ENCODE measurements around the gene NIPBL. TPM values are rescaled to one million over a fixed set of nuclear protein-coding genes. Genes with fewer than 3 reads are reported as not detected.

NIPBL gene
- total and polyA plus RNA-seq, 10 of the 15 experiments (the other 5 are each of a cell fraction or from before 2014, with no cell fraction given), result 10.4 to 50.4 (median 20.2) TPM

DNA sequence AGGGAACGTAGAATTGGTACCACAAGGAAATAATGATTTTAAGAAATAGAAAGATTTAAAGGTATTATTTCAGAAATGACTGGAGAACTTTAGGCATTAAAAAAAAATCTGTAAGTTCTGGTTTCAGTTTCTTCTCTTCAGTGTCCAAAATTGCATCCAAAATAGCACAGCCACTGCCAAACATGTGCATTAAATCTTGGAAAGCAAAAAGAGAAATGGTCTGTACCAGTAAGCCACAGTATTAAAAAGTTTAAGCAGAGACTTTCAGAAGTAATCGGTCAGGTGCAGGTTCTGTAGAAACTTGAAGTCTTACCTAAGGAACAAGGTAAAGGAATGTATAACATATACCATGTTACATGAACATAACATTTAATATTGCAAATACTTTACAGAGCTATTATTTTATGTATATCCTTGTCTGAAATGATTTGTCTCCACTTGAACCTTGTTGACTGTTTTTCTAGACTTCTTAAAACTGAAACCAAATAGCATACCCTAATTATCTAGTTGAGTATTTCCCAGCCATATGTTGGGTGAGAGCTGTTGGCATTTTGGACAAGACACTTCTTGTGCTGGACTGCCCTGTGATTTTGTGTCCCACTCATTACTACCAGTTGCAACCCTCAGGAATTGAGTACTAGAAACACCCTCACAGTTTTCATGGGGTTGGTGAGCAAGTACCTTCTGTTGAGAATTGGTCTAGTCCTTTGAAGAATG is 32.1 kb downstream of the NIPBL start (continued):
- no peak for TF ChIP-seq SREBF2 (IDR thresholded peaks at IDR 0.05; ENCODE audit: low read length)
- no peak for TF ChIP-seq HDGF (IDR thresholded peaks at IDR 0.05)
- 0 out of 2 replicates have a peak, but pooled peaks have one; percentile 18 for TF ChIP-seq RUNX3 (IDR thresholded peaks at IDR 0.05; ENCODE audit: low read length)
- no peak for TF ChIP-seq TCF12 (IDR thresholded peaks at IDR 0.05; ENCODE audit: low read depth, low read length)
- 0 out of 4 replicates have a peak, but pooled peaks of 1 of the 2 experiments have one; percentile 21 for TF ChIP-seq IKZF2 (IDR thresholded peaks at IDR 0.05)
- TF ChIP-seq POU2F2 (IDR thresholded peaks at IDR 0.05; ENCODE audit: borderline replicate concordance, low read depth, low read length), result no peak
- TF ChIP-seq CHD4 (IDR thresholded peaks at IDR 0.05), result no peak
- no peak for TF ChIP-seq EP300 (IDR thresholded peaks at IDR 0.05; ENCODE audit: borderline replicate concordance in 1 of 2, control insufficient read depth in 1 of 2, low read depth in 2 of 2, low read length in 2 of 2)
- TF ChIP-seq TBL1XR1 (IDR thresholded peaks at IDR 0.05; ENCODE audit: low read depth, low read length), result no peak
- no peak for TF ChIP-seq NR2C2 (IDR thresholded peaks at IDR 0.05; ENCODE audit: borderline replicate concordance, control insufficient read depth, insufficient read length, low read depth)

DNA sequence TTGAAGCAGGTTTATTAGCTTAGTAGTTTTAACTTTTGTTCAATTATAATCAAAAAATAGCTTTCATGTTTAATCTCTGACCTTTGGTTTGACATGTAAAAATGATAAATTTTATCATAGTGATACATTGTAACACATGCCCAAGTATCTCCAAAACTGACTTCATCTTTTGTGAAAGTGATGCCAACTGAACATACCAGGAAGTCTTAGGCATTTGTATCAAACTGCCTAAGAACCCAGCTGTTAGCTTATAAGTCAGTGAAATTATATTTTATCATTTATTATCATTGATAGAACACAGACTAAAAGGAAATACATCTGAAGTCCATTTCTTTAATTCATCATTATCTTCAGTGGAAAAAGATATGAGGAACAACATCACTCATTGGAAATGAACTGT is 39.1 kb downstream of the NIPBL start:
- POLR2A ChIA-PET, result no interaction called here
- Histone ChIP-seq H3K9me3 (replicated peaks; ENCODE audit: control insufficient read depth, insufficient read depth, low read length) (no peaks in the 10 kb centered on the region; the same call in 1 of the 3 replicates), H3K4me3 (no peak overlapping the region), H3K79me2 (ENCODE audit: control insufficient read depth, insufficient read depth, low read length) (peaks cover 61% of the 10 kb centered on the region), H3K9ac (ENCODE audit: control insufficient read depth, insufficient read depth, low read length) (no peak overlapping the region), H3K27ac (ENCODE audit: control insufficient read depth, insufficient read depth) (no peak overlapping the region), H3K27me3 (replicated peaks in 1 of 2; ENCODE audit: control insufficient read depth in 2 of 2, insufficient read depth in 2 of 2, low read length in 1 of 2) (no peaks in the 10 kb centered on the region), H3K36me3 (ENCODE audit: control insufficient read depth in 2 of 2, insufficient read depth in 2 of 2, low read length in 1 of 2) (no peaks in the 10 kb centered on the region), H2AFZ (ENCODE audit: control insufficient read depth, low read depth, low read length) (no peak overlapping the region), H4K20me1 (ENCODE audit: control insufficient read depth, insufficient read depth) (no peaks in the 10 kb centered on the region), H3K4me1 (ENCODE audit: control insufficient read depth, insufficient read depth, low read length) (no peaks in the 10 kb centered on the region), H3K4me2 (ENCODE audit: control insufficient read depth, insufficient read depth) (no peak overlapping the region)
- no peak for DNase-seq (ENCODE audit: low read depth, low spot score)
- in situ Hi-C loops (cut with MboI) (no loop called here), intact Hi-C loops (cut with micrococcal nuclease; ENCODE audit: unreplicated experiment) (no loop called here)
- CTCF ChIA-PET, result interaction anchor here (0.6 to 1.5 kb wide), 4 partner anchors 8 to 563 kb away, joined by 3 to 4 read pairs (median 4); no protein-coding TSS in a partner anchor
- RAD21 ChIA-PET (ENCODE audit: unreplicated experiment), result interaction anchor here (1.2 to 1.4 kb wide), 3 partner anchors 9 to 38 kb away, joined by 4 read pairs; no protein-coding TSS in a partner anchor
- SMC1A ChIA-PET (ENCODE audit: uncharacterized antibody, unreplicated experiment), result interaction anchor here (1.0 to 2.0 kb wide), 5 partner anchors 9 to 33 kb away, joined by 3 to 6 read pairs (median 4); no protein-coding TSS in a partner anchor
- TF ChIP-seq RUNX3 (IDR thresholded peaks at IDR 0.05; ENCODE audit: low read length), result no peak
- TF ChIP-seq SUPT20H (IDR thresholded peaks at IDR 0.05; ENCODE audit: borderline replicate concordance, control insufficient read depth, low read depth, low read length), result no peak
- TF ChIP-seq HDGF (IDR thresholded peaks at IDR 0.05), result no peak
- TF ChIP-seq, protein P1, sequence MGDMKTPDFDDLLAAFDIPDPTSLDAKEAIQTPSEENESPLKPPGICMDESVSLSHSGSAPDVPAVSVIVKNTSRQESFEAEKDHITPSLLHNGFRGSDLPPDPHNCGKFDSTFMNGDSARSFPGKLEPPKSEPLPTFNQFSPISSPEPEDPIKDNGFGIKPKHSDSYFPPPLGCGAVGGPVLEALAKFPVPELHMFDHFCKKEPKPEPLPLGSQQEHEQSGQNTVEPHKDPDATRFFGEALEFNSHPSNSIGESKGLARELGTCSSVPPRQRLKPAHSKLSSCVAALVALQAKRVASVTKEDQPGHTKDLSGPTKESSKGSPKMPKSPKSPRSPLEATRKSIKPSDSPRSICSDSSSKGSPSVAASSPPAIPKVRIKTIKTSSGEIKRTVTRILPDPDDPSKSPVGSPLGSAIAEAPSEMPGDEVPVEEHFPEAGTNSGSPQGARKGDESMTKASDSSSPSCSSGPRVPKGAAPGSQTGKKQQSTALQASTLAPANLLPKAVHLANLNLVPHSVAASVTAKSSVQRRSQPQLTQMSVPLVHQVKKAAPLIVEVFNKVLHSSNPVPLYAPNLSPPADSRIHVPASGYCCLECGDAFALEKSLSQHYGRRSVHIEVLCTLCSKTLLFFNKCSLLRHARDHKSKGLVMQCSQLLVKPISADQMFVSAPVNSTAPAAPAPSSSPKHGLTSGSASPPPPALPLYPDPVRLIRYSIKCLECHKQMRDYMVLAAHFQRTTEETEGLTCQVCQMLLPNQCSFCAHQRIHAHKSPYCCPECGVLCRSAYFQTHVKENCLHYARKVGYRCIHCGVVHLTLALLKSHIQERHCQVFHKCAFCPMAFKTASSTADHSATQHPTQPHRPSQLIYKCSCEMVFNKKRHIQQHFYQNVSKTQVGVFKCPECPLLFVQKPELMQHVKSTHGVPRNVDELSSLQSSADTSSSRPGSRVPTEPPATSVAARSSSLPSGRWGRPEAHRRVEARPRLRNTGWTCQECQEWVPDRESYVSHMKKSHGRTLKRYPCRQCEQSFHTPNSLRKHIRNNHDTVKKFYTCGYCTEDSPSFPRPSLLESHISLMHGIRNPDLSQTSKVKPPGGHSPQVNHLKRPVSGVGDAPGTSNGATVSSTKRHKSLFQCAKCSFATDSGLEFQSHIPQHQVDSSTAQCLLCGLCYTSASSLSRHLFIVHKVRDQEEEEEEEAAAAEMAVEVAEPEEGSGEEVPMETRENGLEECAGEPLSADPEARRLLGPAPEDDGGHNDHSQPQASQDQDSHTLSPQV (IDR thresholded peaks at IDR 0.05), result no peak
- TF ChIP-seq JUND (IDR thresholded peaks at IDR 0.05; ENCODE audit: low read depth, low read length), result no peak
- TF ChIP-seq CREB1 (IDR thresholded peaks at IDR 0.05; ENCODE audit: low read depth), result no peak
- no peak for TF ChIP-seq ZNF384 (IDR thresholded peaks at IDR 0.05; ENCODE audit: borderline replicate concordance, low read depth, low read length)
- no peak for TF ChIP-seq SUZ12 (IDR thresholded peaks at IDR 0.05; ENCODE audit: unreplicated experiment)
- no peak for TF ChIP-seq FOS (IDR thresholded peaks at IDR 0.05; ENCODE audit: borderline replicate concordance, extremely low read depth, insufficient read length)
- peak; percentile 31 for FAIRE-seq
- no peak for ATAC-seq
- no TSS peak for BruUV-seq (replicated peaks)
